RWPE1 (cell line): ENCODE measurements around the gene ESPNL.
A peak's percentile ranks its signal among the peaks of the same experiment; 100 is the strongest.
"Not testable (repeated sequence)": the region's sequence is repeated elsewhere in the genome, so short reads cannot be mapped to it uniquely, and the experiment has no call there.

Experiments
- CTCF ChIA-PET: fragments of 350-600 bp; sonication (Branson Sonifier 250); formaldehyde crosslinking; extraction: SDS; loops from one replicate; lab custom pipeline; 2021; lab: Yijun Ruan, JAX
- POLR2A ChIA-PET: fragments of 400-600 bp; formaldehyde crosslinking; extraction: SDS; loops from one replicate; lab custom pipeline; 2020; ENCODE audit warnings: antibody characterized with exemption; ENCODE audit not compliant: low non-redundant PET; lab: Yijun Ruan, JAX
- DNase-seq: peaks from one replicate; pipeline ENCODE4 v3.0.0; 2012; ENCODE audit warnings: low spot score
- H3K27ac ChIP-seq: fragments of 450-650 bp; 2 replicates; pipeline ENCODE4 v1.5.1; 2017
- TF ChIP-seq, protein P1 (sequence below): fragments of 450-650 bp; conservative IDR thresholded peaks from 2 replicates; pipeline ENCODE4 v1.5.1; 2017; ENCODE audit warnings: low read depth, mild to moderate bottlenecking

Gene ESPNL

DNA sequence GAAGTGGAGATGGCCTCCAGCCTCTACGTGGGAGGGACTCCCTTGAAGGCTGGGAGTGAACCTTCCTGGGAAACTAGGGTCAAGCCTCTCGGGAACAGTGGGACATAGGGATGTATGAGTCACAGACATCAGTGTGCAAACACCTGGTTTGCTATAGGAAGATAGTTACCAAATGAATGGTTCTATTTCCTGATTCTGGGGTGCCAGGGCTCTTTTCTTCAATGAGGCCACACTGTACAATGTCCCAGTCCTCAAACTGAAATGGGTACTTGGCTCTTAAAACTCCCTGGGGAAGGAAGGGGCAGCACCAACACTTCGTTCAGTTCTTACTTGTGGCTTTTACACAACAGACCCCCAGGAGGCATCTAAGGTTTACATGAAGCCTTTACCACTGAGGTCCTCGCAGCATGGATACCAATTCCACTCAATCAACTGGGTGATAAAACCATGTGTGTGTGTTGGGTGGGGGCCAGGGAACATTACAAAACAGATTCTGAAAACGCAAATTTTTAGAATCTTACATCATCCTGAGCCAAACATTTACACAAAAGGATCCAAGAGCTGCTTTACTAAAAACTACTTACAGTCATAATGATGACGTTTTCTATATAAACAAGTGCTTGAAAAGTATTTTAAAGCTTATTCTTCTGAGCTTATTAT, 69.0 kb downstream of the ESPNL start:
- peak overlapping the region; percentile 97 for H3K27ac ChIP-seq
- ChIA-PET POLR2A (no interaction called here), CTCF (interaction anchor here (0.7 to 0.9 kb wide), 2 partner anchors 10 to 246 kb away, joined by 3 to 4 read pairs; partner anchors contain the start of gene ERFE)
- DNase-seq = peak; percentile 52
- TF ChIP-seq, protein P1, sequence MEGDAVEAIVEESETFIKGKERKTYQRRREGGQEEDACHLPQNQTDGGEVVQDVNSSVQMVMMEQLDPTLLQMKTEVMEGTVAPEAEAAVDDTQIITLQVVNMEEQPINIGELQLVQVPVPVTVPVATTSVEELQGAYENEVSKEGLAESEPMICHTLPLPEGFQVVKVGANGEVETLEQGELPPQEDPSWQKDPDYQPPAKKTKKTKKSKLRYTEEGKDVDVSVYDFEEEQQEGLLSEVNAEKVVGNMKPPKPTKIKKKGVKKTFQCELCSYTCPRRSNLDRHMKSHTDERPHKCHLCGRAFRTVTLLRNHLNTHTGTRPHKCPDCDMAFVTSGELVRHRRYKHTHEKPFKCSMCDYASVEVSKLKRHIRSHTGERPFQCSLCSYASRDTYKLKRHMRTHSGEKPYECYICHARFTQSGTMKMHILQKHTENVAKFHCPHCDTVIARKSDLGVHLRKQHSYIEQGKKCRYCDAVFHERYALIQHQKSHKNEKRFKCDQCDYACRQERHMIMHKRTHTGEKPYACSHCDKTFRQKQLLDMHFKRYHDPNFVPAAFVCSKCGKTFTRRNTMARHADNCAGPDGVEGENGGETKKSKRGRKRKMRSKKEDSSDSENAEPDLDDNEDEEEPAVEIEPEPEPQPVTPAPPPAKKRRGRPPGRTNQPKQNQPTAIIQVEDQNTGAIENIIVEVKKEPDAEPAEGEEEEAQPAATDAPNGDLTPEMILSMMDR = no peak

DNA sequence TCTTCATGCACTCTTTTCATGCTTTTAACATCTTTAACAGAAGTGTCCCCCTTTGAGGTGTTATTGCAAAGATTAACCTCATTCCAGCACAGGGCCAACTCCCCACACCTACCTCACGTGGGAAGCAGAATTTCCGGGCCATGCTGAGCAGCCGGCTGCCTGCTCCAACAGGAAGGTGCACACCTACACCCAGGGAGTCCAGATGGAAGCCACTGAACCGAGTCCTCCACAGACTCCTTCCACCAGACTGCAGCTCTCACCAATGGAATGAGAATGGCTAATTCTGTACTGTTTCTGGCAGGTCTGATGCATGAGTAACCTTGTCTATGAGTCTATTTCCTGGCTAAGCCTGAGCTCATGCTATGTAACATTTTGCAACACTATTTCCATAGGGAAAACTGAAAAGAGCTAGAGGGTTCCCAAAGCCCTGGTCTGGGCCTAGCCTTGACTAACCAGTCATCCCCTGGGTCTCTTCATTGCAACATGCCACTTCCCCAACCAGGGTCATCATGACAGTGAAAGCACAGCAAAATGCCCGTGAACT, 69.6 kb downstream of the ESPNL start:
- peak; percentile 90 for DNase-seq
- ChIA-PET POLR2A (interaction anchor here (0.6 kb wide), 1 partner anchor 246 kb away, joined by 3 read pairs; no protein-coding TSS in a partner anchor), CTCF (interaction anchor here (0.7 to 0.9 kb wide), 2 partner anchors 11 to 246 kb away, joined by 3 to 4 read pairs; partner anchors contain the start of gene ERFE)
- H3K27ac ChIP-seq = peak overlapping the region; percentile 97
- TF ChIP-seq, protein P1 = no peak

DNA sequence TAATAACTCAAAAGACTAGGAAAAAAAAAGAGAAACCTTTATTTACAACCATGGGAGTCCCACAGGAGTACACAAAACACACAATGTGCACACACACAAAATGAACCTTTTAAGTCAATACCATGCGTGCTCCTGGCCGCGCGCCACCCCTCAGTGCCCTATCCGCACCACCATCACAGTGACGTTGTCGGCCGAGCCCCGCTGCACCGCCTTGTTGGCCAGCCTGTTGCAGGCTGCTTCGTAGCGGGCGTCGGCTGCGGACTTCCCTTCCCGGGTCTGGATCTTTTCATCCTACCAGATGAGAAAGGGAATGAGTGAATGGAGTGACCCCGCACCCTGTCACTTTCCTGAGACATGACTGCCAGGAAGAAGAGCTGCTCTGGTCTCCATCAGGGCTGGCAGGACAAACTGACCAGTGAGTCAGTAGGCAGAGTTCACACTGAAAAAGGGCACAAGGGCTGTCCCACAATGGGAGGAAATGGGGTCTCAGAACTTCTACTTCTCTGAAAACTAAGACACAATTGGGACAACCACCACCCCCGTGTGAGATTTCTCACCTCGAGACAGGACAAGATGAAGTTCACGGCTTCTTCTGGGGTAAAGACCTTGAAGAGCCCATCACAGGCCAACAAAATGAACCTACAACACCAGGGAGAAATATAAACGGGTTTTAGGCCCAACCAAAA, 70.4 kb downstream of the ESPNL start:
- no peak for DNase-seq
- peak overlapping the region; percentile 97 for H3K27ac ChIP-seq
- TF ChIP-seq, protein P1 = no peak
- CTCF ChIA-PET = no interaction called here
- POLR2A ChIA-PET = interaction anchor here (0.6 kb wide), 1 partner anchor 246 kb away, joined by 3 read pairs; no protein-coding TSS in a partner anchor

DNA sequence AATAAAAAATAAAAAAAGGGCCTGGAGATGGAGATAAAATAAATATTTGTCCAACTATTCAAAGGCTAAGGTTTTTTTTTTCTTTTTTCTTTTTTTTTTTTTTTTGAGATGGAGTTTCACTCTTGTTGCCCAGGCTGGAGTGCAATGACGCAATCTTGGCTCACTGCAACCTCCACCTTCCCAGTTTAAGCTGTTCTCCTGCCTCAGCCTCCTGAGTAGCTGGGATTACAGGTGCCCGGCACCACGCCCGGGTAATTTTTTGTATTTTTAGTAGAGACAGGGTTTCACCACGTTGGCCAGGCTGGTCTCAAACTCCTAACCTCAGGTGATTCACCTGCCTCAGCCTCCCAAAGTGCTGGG, 70.9 kb downstream of the ESPNL start:
- POLR2A ChIA-PET, CTCF ChIA-PET, DNase-seq: not testable (repeated sequence)
- peak overlapping the region; percentile 97 for H3K27ac ChIP-seq

DNA sequence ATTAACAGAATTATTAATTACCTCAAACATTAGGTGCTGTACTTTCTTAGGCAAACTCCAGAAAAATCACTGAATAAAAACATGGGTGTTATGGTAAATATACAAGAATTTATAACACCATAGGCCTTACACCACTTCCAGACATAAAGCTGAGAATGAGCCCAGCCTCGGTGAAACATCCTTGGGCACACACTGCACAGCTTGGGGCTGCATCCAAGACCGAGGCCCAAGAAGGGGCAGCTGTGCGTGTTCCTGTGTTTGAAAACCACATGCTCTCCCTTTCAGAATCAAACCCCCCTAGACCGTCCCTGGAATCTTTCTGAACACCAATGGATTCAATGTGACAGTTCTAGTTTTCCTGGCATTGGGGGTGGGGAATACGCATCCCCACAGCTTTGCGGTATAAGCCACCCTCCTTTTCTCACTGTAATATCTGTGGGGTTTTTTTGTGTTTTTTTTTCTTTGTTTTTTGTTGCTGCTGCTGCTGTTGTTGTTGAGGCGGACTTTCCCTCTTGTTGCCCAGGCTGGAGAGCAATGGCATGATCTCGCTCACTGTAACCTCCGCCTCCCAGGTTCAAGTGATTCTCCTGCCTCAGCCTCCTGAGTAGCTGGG, 71.5 kb downstream of the ESPNL start:
- TF ChIP-seq, protein P1 = no peak
- no peak for DNase-seq
- ChIA-PET CTCF (no interaction called here), POLR2A (no interaction called here)
- H3K27ac ChIP-seq = peak overlapping the region; percentile 97

DNA sequence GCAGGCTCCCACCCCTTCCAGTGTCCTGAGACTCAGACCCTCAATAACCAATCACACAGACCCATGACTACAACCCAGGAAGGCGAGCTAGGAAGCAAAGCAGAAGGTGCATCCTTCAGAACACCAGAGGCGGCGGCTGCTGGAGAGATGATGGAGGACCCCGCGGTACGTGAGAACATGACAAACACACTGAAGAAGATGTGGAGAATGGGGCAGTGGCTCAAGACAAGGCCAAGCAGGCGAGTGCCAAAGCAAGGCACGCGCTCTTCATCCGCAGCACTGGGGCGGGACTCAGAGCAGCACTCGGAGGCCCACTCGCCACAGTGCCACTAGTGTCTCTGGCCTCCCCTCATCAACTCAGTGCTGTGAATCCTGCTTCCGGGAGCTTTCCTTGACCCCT, 72.3 kb downstream of the ESPNL start:
- ChIA-PET POLR2A (no interaction called here), CTCF (no interaction called here)
- TF ChIP-seq, protein P1 = no peak
- H3K27ac ChIP-seq = peak overlapping the region; percentile 97
- DNase-seq = no peak
